ENCODE data around the gene B3GNT7.
"Not testable (repeated sequence)": the region's sequence is repeated elsewhere in the genome, so short reads cannot be mapped to it uniquely, and the experiment has no call there.

The B3GNT7 gene

DNA sequence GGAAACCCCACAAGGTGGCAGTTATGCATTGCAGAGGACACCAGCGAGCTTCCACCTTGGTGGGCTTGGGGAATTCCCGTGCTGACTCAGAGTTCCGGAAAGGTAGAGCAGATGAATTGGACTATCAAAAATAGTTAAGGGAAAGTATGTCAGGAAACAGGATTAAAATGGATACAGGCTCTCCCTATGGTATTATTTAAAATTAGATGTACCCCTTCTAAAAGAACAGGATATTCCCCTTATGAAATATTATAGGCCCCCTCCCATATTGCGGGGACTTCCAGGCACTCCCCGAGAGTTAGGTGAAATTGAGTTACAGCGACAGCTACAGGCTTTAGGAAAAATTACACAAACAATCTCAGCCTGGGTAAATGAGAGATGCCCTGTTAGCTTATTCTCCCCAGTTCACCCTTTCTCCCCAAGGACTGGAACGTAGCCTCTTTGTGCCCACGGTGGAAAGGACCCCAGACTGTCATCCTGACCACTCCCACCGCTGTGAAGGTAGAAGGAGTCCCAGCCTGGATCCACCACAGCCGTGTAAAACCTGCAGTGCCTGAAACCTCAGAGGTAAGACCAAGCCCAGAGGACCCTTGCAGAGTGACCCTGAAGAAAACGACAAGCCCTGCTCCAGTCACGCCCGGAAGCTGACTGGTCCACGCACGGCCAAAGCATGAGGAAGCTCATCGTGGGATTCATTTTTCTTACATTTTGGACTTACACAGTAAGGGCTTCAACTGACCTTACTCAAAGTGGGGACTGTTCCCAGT is 10.3 kb downstream of the B3GNT7 start:
- not testable (repeated sequence) for DNase-seq

DNA sequence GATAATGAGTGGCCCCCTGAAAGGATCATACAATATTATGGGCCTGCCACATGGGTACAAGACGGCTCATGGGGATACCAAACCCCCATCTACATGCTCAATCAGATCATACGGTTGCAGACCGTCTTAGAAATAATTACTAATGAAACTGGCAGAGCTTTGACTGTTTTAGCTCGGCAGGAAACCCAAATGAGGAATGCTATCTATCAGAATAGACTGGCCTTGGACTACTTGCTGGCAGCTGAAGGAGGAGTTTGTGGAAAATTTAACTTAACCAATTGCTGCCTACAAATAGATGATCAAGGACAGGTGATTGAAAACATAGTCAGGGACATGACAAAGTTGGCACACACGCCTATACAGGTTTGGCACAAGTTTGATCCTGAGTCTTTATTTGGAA is 12.2 kb downstream of the B3GNT7 start:
- DNase-seq, result not testable (repeated sequence)

DNA sequence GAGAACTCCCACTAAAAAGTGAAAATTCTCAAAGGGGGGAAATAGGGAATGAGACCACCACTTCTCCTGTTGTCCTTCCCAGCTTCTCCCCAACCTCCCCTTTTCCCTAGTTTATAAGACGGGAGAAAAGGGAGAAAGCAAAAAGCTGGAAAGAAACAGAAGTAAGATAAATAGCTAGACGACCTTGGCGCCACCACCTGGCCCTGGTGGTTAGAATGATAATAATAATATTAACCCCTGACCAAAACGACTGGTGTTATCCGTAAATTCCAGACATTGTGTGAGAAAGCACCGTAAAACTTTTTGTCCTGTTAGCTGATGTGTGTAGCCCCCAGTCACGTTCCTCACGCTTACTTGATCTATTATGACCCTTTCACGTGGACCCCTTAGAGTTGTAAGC is 12.8 kb downstream of the B3GNT7 start:
- not testable (repeated sequence) for DNase-seq

- DNase-seq, result no peak
These were observed 14.3 kb downstream of the B3GNT7 start for GRCh38 chr2:231409776-231410175.

GRCh38 chr2:231410293-231411004 is 14.9 kb downstream of the B3GNT7 start:
- DNase-seq, result no peak

GRCh38 chr2:231411237-231411636 is 15.7 kb downstream of the B3GNT7 start:
- no peak for DNase-seq

GRCh38 chr2:231411831-231412617 is 16.5 kb downstream of the B3GNT7 start:
- DNase-seq, result peak; percentile 33

GRCh38 chr2:231412618-231412963 is 17.1 kb downstream of the B3GNT7 start:
- no peak for DNase-seq

- DNase-seq, result no peak
These were observed 17.9 kb downstream of the B3GNT7 start for GRCh38 chr2:231413456-231413855.

DNA sequence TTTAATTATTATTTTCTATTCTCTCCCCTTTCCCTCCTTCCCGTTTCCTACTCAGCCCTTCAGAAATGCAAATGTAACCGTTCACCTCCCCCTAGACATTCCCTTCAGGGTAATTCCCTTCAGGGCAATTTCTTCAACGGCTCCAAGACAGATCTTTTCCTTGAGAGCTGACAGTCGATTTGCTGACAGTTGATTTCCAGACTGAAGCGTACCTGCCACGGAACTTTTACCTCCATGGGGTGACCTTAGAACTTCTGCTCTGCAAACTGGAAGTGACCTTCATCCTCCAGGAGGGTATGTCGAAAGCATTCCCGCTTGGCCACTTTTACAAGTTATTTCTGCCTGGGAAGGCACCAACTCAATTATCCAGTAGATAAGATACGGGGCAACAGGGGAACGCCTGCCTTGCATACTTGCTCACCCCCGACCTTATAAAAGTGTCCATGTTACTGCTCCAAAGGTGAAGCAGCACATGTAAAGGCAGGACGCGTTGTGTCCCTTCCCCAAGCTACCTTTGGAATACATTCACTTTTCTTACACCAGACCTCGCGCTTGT is 18.5 kb downstream of the B3GNT7 start:
- no peak for DNase-seq

DNA sequence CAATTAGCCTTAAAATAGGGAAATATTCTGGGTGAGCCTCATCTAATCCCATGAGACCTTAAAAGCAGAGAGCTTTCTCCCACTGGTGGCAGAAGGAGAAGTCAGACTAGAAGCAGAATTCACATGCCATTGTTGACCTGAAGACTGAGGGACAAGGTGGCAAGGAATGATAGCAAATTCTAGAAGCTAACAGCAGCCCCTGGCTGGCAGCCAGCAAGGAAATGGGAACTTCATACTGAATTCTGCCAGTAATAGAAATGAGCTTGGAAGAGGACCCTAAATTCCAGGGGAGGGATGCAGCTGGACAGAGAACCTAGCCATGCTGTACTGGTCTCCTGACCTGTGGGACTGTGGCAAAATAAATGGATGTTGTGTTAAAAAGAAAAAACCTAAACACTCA is 19.5 kb downstream of the B3GNT7 start:
- no peak for DNase-seq

DNA sequence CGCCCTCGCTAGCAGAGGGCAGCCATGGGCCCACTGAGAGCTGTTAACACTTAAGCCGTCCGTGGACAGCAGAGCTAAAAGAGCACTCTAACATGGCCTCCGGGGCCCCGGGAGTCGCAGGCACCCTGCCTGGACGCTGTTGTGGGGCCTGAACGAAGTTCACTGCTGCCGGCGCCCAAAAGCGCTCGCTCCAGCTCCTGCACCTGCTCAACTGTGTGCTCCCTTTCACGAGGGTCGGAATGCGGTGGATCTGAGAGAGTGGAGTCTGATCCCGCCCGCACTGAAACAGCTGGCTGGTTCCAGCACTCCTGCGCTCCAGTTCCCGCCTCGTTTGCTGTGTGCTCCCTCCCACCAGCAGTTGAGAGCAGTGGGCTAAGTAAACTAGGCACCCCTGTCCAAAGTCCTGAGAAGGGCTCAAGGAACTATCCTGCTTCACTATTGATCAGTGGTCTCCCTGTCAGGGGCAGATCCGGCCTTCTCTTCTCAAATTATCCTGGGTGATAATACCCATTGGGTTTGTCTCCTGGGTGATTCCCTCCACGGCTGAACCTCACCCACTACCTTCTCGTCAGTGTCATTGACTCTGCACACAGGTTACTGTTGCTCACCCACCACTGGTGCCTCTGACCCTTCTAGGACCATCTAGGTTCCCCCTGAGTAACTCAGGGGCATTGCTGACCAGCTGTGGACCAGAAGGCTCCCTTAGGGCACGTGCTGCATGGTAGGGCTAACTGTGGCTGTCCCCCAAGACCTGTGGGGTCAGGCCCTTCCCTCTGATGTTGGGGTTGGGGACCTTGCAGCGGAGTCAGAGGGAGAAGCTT is 23.5 kb downstream of the B3GNT7 start:
- no peak for DNase-seq

DNA sequence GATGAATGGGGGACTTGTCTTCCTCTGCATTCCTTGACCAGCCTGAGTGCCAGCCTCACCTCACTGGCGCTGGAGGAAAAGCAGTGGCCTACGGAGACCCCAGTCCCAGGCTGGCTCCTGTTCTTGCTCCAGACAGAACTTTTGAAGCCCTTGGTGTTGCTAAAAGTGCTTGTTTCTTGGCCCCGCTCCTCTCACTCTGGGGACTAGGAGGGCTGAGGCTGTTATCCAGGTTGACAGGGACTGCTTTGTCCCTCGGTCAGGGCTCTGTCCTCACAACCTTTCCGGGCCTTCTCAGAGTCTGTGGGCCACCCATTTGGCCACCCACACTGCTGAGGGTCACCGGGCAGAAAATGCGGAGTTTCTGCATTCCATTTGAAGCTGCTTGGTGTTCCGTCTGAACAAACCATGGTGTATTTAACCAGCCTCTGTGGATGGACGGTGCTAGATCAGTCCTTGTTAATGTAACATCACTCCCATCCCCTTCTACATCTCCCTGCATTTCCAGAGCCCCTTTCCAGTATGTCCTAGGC is 25.6 kb downstream of the B3GNT7 start:
- no peak for DNase-seq

GRCh38 chr2:231422056-231422455 is 26.5 kb downstream of the B3GNT7 start:
- no peak for DNase-seq

DNA sequence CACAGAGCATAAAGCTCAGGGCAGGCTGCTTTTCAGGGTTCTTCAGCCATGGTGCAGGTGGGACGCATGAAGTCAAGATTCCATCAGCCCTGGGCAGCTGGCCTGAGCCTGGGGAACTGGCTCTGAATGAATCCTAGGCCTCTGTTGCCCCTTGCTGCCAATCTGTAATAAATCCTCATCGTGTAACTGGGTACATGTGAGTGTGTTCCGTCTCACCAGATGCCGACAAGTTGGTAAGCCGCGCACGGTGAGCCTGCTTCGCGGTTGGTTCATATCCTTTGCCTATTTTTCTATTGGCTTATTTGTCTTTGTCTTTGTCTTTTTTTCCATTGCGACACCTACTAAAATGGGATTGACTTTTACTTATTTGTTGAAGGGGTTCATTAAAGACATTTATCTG is 27.7 kb downstream of the B3GNT7 start:
- DNase-seq, result no peak

DNA sequence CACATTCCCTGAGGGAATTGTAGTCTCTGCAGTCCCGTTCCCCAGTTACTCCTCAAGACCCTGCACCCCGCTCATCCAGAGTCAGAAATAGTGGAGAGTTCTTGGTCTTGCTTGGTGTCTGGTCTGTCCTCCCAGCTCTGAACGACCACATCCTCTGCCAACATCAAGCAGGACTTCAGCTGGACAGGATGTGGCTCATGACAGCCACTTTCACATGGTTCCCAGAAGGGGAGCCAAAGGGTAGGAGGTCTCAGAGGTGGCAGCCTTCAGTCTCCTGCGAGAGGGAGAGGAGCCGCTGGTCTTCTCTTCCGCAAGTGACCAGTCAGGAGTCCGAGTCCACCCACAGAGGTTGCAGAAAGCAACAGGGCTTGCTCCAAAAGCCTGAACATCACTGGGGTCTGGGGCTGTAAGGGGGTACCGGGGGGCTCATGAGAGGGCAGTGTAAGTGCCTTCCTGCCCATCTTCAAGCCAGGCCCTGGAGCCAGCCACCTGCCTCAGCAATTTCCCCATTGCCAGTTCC is 29.8 kb downstream of the B3GNT7 start:
- no peak for DNase-seq

GRCh38 chr2:231425811-231426703 is 30.5 kb downstream of the B3GNT7 start:
- DNase-seq, result no peak

DNA sequence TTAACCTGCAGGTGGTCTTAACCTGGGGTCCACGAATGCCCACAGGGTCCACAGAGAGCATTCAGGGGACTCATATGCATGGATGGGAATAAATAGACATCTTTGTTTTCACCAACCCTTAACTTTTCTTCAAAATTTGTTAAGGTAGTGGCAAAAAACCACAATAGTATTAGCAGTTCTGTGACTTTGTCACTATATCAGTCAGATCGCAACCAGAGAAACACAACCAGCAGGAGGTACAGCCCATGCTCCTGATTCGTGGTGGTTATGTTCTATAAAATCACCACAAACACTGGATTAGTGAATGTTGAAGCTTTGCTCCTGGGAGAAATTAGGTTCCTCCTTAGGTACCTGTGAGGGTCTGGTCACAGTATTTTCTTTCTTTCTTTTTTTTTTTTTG is 31.6 kb downstream of the B3GNT7 start:
- no peak for DNase-seq

DNA sequence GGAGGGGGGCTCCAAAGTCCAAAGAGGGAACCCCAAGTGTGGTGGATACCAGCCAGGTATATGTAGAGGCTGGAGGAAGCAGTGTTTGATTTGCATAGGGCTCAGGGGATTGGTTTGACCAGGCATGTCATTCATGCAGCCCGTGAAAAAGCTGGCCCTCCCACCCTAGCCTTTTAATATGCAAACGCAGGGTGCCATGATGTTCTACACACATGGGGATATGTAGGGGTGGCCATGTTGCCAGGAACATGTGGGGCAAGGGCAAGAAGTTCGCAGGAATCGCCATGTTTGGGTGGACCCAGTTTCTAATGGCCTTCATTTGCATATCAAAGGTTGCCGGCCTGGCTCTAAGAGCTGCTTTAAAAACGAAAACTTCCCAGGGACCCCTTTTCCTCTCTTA is 33.6 kb downstream of the B3GNT7 start:
- DNase-seq, result no peak

GRCh38 chr2:231429901-231430300 is 34.4 kb downstream of the B3GNT7 start:
- no peak for DNase-seq

GRCh38 chr2:231430437-231430836 is 34.9 kb downstream of the B3GNT7 start:
- DNase-seq, result not testable (repeated sequence)

Measured in DMS 273 treated with DMSO at 0.1 percent for 48 hours (cell line).